HG02763 (cell line): Measurements from ENCODE around the gene VTI1B.
"Not testable (repeated sequence)": the region's sequence is repeated elsewhere in the genome, so short reads cannot be mapped to it uniquely, and the experiment has no call there.

ENCODE experiments used
- ATAC-seq: cut with Tn5 transposase; IDR thresholded peaks from one replicate; pipeline ENCODE4 v1.9.1; 2021; ENCODE audit warnings: mild to moderate bottlenecking, moderate library complexity; ENCODE audit not compliant: unreplicated experiment

The VTI1B gene, protein sequence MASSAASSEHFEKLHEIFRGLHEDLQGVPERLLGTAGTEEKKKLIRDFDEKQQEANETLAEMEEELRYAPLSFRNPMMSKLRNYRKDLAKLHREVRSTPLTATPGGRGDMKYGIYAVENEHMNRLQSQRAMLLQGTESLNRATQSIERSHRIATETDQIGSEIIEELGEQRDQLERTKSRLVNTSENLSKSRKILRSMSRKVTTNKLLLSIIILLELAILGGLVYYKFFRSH

DNA sequence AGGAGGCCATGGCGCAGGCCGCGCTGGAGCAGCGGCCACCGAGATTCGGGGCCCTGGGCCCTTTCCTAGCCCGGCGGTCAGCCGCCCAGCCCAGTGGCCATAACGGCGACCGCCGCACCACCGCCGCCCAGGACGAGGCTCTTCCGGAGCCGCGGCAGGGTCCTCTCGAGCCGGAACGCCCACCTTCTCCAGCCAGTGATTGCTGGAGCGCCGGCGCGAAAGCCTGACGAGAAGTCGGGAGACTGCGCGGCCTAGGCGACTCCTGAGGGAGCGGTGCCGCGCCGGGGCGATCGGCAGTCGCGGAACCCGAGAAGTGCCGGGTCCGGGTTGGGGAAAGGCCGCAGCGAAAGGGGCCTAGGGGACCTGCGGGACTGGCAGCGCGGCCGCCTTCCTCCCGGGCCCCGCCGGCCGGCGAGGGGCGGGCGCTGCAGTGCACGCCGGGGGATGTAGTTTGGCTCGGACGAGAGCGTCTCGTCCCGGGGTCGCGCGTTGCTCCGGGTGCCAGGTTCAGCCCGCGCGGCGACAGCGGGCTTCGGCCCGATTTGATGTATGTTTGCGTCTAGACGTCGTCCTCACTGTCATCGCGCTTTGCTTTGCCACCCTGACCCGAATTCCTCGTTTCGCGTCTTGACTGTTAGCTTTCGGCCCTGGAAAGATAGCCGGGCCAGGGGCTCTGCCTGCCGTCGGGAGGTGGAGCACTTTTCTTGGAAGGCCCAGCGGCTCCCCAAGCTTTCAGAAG is at the start of gene VTI1B:
Gene VTI1B (minus strand): TSS at position 153 of the 739 bp plus-strand sequence. CDS start 143 bp downstream, at position 10.
- peak; percentile 84 for ATAC-seq

DNA sequence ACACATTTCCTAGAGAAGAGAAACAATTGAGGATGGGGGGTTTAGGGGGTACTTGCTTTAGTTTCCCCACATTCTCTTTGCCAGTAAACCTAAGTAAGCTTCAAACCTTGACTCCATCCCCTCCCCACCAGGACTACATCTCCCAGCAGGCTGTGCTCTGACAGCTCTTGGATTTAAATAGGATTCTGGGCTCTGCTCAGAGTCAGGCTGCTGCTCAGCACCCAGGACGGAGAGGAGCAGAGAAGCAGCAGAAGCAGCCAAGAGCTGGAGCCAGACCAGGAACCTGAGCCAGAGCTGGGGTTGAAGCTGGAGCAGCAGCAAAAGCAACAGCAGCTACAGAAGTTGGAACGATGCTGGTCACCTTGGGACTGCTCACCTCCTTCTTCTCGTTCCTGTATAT is 47.9 kb upstream of the VTI1B start:
- no peak for ATAC-seq

DNA sequence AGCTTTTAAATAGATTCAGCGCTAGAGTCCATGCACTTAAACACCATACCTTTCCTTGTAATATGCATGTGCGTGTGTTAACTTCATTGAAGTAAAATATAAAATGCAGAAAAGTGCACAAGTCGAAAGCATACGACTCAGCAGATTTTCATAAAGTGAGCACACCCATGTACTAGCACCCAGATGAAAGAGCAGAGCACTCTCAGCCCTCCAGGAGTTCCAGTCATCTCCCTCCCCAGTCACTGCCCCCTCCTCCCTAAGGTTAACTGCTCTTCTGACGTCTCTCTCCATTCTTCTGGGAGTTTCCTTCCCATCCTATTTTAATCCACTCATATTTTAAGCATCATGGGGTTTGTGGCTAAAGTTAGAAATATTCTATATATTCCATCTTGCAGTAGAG is 47.4 kb upstream of the VTI1B start:
- ATAC-seq, result no peak

DNA sequence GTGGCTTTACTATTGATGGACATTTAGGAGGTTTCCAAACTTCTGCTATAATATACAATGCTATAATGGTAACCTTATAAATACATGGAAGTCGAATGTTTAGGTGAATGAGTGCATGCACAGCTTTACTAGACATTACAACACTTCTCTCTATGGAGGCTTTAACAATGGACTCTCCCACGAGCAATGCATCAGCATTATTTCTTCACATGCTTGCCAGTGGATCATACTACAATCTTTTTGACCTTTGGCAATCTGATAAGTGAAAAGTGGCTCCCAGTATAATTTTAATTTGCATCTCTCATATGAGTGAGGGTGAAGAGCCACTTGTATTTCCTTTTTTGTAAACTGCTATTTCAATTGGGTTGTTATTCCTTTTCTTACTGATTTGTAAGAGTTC is 45.4 kb upstream of the VTI1B start:
- no peak for ATAC-seq

DNA sequence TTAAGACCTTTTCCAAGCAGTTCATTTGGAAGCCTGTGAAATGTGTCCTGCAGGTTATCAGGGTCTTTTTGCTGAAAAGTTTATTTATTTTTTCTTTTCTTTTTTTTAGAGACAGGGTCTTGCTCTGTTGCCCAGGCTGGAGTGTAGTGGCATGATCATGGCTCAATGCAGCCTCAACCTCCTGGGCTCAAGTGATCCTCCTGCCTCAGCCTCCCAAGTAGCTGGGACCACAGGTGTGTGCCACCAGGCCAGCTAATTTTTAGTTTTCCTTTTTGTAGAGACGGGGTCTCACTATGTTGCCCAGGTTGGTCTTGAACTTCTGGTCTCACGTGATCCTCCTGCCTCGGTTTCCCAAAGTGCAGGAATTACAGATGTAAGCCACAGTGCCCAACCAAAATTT is 45.0 kb upstream of the VTI1B start:
- not testable (repeated sequence) for ATAC-seq

DNA sequence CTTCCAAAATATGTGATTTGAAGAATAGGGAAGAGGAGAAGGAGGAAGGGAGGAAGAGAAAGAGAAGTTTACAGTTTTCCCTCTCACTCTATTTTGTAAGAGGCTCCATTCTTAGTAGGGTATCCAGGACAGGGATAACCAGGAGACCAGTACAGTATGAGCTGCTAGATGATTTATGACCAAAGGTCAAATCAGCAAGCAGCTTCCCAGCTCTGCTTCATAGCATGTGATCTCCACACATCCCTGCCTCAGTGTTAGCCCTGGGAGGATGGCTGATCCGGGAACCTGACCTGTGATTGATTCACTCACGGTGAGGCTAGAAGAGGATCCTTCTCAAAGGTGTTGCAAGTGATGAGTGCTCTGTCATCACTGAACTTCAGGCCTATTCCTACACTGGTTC is 43.8 kb upstream of the VTI1B start:
- ATAC-seq, result no peak

DNA sequence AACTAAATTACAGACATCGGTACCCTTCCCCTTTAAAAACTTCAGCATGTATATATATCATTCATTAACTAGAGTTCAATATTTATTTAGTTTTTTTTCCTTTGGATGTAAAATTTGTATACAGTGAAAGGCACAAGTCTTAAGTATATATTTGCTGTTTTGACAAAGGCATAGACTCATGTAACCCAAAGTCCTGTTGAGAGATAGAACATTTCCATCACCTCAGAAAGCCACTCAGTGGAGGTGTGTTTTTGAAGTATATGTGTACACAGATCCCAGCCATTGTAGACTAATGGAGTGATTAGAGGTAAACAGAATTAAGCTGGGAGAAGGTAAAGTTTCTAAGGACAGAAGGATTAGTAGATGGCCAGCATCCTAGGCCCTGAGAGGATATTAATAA is 42.6 kb upstream of the VTI1B start:
- no peak for ATAC-seq

DNA sequence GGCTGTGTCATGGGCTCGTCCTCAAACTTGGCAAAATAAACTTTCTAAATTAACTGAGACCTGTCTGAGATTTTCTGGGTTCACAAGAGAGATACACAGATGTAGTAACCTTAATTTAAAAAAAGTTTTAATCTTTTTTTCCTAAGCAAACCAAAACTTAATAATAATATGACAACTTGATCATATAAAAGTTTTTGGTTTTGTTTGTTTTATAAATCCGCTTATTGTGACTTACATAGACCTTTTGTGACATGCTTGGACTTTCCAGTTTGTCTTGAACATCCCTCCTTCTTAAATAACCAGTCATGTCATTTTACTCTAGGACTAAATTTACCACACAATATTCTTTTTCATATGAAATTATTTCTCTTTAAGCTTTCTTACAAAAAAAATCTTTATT is 35.8 kb upstream of the VTI1B start:
- ATAC-seq, result no peak

DNA sequence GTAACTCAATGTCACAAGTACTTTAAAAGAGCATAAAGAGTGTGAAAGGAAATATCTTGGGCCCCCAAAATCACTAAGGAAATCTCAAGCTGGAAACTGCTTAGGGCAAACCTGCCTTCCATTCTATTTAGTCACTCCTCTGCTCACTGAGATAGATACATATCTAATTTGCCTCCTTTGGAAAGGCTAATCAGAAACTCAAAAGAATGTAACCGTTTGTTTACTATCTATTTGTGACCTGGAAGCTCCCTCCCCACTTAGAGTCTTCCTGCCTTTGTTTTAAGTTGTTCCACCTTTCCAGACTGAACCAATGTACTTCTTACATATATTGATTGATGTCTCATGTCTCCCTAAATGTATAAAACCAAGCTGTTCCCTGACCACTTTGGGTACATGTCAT is 35.4 kb upstream of the VTI1B start:
- ATAC-seq, result not testable (repeated sequence)

DNA sequence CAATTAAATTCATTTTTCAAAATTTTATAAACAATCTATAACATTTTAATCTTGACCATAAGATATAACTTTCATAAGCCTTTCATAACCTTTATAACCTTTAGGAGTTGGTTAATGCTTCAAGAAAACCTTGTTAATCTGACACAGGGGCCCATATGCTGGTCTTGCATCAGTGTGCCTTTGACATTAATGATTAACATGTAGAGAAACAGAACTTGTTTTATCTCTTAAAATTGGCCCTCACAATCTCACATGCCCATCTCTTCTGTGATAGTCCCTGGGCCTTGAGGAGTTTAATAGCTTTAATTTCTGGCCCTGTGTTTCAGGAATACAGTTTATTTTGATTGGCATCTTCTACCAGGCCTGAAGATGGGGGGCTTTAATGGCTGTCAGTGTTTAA is 34.9 kb upstream of the VTI1B start:
- not testable (repeated sequence) for ATAC-seq

DNA sequence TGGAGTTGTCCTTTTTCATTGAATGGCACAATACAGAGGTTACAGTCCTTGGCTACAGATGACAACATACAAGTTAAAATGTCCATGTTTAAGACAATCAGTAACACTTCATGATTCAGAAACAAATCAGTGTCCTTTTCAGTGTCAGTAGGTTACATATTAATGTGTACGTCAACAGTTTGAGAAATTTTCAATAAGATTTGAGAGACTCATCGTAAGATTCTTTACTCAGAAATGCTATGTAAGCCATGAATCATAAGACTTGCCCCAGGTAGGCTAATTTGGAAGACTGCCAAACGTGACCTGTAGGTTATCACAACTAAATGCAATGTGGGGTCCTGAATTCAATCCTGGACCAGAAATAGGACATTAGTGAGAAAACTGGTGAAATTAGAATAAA is 30.8 kb upstream of the VTI1B start:
- no peak for ATAC-seq

DNA sequence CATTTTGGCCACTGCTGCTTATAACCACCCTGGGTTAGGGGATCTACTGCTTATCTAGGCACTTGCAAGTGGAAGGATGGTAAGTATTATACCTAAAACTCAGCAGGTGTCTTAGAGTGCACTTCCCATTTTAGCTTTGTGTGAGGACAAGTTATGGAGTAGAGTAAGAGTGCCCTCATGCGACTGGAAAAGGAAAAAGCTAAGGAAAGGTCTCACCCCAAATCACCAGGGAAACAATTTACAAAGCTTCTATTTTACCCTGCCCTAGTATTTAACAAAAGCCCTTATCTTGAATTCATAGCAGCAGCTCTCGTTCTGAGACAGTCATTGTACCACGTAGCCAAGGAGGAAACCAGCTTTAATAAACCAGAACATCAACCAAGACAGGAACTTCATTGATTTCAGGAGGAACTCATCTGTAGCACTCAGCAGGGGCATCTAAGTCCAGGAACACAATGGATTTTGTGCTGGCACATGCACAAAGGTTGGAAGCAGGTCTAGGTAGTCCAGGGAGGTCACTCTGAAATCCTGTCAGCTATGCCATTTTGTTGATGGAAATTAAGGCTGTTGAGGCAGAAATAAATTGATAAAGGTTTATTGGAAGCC is 30.2 kb upstream of the VTI1B start:
- no peak for ATAC-seq

DNA sequence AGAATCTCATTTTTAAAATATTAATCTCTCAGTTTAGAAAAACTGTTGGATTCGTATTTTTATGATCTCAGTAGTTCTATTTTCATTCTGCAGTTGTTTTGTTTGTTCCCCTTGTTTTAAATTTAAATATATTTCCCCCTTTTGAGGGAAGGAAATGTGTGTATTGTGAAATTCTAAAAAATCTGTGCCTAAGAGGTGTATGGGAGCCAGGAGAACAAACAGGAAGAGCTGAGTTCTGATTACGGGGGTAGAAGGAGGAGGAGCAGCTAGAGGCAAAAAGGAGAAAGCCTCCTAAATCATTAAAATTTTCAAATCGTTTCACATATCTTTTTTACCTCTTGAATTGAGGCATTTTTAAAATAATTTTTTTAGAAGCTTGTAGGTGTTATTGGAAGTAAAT is 29.6 kb upstream of the VTI1B start:
- ATAC-seq, result no peak

DNA sequence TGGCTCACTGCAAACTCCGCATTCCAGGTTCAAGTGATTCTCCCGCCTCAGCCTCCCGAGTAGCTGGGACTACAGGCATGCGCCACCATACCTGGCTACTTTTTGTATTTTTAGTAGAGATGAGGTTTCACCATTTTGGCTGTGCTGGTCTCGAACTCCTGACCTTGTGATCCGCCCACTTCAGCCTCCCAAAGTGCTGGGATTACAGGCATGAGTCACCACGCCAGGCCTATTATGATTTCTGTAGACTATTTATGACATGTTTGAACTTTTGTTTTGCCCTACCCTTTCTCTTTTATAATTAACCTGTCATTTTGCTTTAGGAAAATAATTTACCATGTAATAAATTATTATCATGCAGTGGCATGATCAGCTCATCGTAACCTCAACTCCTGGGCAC is 27.1 kb upstream of the VTI1B start, which contains the start of gene RDH12:
Gene RDH12 (plus strand): TSS at position 395 of the 400 bp plus-strand sequence. CDS start 20,757 bp downstream, outside the sequence.
- not testable (repeated sequence) for ATAC-seq

DNA sequence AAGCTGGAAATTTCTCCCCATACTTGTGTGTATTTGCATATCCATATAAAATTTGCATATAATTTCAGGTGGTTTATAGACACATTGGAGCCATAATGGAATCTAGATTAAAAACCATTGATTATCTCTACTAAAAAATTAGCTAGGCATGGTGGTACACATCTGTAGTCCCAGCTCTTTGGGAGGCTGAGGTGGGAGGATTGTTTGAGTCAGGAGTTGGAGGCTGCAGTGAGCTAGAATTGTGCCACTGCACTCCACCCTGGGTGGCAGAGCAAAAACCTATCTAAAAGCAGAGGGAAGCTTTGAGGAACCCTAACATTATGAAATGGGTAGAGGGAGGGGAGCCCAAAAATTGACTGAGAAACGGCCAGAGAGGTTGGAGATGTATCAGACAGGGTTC is 23.7 kb upstream of the VTI1B start:
- no peak for ATAC-seq

DNA sequence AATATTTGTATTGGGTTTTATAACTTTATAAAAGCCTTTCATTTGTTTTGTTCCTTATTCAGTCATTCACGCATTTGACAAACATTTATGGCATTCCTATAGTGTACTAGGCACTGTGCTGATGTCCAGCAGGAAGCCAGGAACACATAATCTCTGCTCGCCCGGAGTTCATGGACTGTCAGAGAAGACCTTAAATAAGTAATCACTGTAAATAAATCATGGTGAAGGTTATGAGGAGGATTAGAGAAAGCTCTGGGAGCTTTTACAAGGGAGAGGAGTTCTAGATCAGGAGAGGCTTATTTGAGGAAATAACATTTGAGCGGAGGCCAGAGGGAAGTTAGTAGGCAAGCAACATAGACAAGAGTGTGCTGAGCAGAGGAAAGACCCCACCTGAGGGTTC is 22.6 kb upstream of the VTI1B start:
- ATAC-seq, result no peak

DNA sequence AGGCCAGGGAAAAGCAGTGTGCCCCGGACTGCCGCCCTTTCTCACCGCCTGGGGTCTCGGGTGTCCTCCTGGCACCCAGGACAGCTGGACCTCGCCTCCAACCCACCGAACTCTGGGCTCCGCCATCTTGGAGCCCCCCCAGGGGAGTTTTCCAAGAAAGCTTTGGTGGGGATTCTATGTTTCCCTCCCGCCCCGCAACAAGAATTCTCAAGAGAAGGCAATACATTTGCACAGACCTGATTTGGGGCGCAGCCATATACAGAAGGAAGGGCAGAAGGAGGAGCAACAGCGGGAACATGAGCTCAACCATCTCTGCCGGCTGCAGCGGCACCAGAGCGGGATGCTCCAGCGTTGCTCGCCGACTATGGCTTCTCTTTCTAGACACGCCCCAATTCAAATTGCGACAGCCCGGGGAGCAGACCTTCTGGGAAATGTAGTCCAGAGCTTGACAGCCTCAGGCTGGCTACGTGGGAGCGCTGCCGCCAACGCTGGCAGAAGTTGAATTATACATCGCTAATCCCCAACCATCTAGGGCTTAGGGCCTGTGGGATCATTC is 21.0 kb upstream of the VTI1B start, which contains the start of gene RDH11:
Gene RDH11 (minus strand): TSS at position 371 of the 556 bp plus-strand sequence. CDS start 61 bp downstream, at position 310.
- peak; percentile 82 for ATAC-seq

DNA sequence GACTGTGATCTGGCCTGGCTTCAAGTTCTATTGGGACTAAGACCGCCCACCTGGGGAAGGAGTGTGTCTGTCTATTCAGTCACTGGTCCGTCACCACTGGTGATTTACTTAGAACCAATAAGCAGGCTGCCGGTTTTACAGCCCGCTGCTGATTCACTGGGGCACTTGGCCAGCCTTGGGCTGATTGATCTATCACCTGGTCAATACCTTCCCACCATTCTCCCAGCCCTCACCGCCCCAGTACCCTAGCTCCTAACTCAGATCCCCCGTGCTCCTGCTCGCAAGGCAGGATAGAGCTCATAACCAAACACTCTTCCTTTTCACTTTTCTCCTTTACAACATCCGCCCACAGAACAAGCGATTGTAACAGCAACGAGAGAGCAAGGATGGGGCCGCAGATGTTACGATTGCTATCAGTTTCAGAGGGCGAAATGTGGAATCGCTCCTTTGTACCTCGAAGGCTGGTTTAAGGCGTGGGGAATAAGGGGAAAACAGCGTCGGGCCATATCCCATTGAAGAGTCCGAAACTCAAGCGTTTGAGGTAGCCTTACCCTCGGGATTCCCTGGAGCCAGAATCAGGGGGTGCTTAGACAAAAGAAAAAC is 20.5 kb upstream of the VTI1B start:
- peak; percentile 89 for ATAC-seq

DNA sequence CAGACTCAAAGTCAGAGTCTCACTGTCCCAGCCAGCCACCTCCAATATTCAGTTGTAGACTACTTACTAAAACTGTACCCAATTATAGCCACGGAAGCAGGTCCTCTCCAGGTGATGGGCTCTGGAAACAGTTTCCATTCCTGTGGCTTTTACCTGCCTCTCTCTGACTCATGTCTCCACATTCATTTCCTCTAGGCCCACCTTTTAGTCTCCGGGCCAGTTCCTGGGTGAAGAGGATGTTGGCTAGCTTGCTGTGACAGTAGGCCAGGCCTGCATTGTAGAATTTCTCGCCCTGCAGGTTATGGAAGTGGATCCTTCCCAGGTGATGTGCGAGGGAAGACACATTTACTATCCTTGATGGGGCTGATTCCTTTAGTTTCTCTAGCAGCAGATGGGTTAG is 15.6 kb upstream of the VTI1B start:
- no peak for ATAC-seq

DNA sequence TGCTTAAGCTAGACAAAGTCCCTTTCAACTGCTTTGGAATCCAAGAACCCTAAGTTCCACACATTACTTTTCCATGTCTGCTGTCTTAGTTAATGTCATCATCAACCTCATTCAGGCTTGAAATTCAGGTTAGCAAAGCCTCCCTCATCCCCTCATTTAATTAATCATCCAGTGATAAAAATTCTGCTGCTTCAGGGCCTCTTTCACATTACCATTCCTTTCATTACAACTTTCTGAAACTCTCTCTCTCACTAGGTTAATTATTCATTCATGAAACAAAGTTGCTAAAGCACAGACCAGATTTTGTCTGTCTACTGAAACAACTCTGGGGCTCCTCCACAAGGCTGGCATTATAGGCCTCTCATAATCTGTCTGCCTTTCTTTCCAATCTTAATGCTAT is 9.4 kb upstream of the VTI1B start:
- ATAC-seq, result no peak

DNA sequence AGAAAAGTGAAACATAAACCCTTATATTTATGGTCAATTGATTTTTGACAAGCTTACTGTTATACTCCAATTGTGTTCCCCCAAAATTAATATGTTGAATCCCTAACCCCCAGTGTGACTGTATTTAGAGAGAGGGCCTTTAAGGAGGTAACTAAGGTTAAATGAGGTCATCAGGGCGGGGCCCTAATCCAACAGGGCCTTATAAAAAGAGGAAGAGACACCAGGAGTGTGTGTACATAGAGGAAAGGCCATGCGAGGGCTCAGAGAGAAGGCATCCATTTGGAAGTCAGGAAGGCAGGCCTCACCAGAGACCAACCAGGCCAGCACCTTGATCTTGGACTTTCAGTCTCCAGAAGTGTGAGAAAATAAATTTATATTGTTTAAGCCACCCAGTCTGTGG is 6.5 kb upstream of the VTI1B start:
- no peak for ATAC-seq
